Hepatocyte (in vitro differentiated cells): Measurements from ENCODE around the gene BCL2. TPM values are rescaled to one million over a fixed set of nuclear protein-coding genes. Genes with fewer than 3 reads are reported as not detected.

ENCODE experiments used
- DNase-seq: peaks from one replicate; pipeline ENCODE4 v3.0.0-alpha.2; 2016; ENCODE audit warnings: low spot score
- H2AFZ ChIP-seq: fragments of 200-600 bp; sonication (generic); 2 replicates; pipeline ENCODE4 v1.6.0; 2016; ENCODE audit warnings: antibody characterized with exemption, mild to moderate bottlenecking
- H3K27ac ChIP-seq: fragments of 200-600 bp; sonication (generic); 2 replicates; pipeline ENCODE4 v1.5.1; 2016; ENCODE audit warnings: mild to moderate bottlenecking
- H3K27me3 ChIP-seq: fragments of 200-600 bp; sonication (generic); 2 replicates; pipeline ENCODE4 v1.6.1; 2016
- H3K36me3 ChIP-seq: fragments of 200-600 bp; sonication (generic); replicated peaks from 2 replicates; pipeline ENCODE4 v1.5.1; 2016; ENCODE audit warnings: low read depth; ENCODE audit not compliant: insufficient read depth
- H3K4me1 ChIP-seq: fragments of 200-600 bp; sonication (generic); 2 replicates; pipeline ENCODE4 v1.5.1; 2016; ENCODE audit warnings: mild to moderate bottlenecking, moderate library complexity; ENCODE audit not compliant: insufficient read depth
- H3K4me2 ChIP-seq: fragments of 200-600 bp; sonication (generic); 2 replicates; pipeline ENCODE4 v1.6.0; 2016
- H3K4me3 ChIP-seq: fragments of 200-600 bp; sonication (generic); 2 replicates; pipeline ENCODE4 v1.5.1; 2016; ENCODE audit warnings: mild to moderate bottlenecking
- H3K79me2 ChIP-seq: fragments of 200-600 bp; sonication (generic); 2 replicates; pipeline ENCODE4 v1.6.0; 2017; ENCODE audit warnings: mild to moderate bottlenecking
- H3K9me2 ChIP-seq: fragments of 200-600 bp; sonication (generic); replicated peaks from 2 replicates; pipeline ENCODE4 v1.6.0; 2017; ENCODE audit warnings: mild to moderate bottlenecking; ENCODE audit not compliant: insufficient read depth
- H3K9me3 ChIP-seq: fragments of 200-600 bp; sonication (generic); 2 replicates; pipeline ENCODE4 v1.5.1; 2016; ENCODE audit warnings: low read depth, mild to moderate bottlenecking
- H4K20me1 ChIP-seq: fragments of 200-600 bp; sonication (generic); 2 replicates; pipeline ENCODE4 v1.6.0; 2016; ENCODE audit warnings: mild to moderate bottlenecking; ENCODE audit not compliant: insufficient read depth, poor library complexity, severe bottlenecking
- EZH2 ChIP-seq: fragments of 200-600 bp; sonication (generic); IDR thresholded peaks from 2 replicates; pipeline ENCODE4 v1.6.1; 2016; ENCODE audit warnings: antibody characterized with exemption, mild to moderate bottlenecking, borderline replicate concordance
- EZH2phosphoT487 ChIP-seq: fragments of 200-600 bp; sonication (generic); IDR thresholded peaks from one replicate; pipeline ENCODE4 v1.6.1; 2018; ENCODE audit warnings: antibody characterized with exemption, mild to moderate bottlenecking, low read depth, moderate library complexity; ENCODE audit not compliant: unreplicated experiment, severe bottlenecking
- WGBS: methylation state at CpG from one replicate; pipeline ENCODE4 v1.1.6; 2016; ENCODE audit warnings: low lambda C conversion rate; ENCODE audit errors: missing lambda C conversion rate; 5-methylcytosine and 5-hydroxymethylcytosine counted together
- polyA plus RNA-seq: library from polyadenylated mRNA; unstranded; fragments of >200 nt; fragmentation: Nextera tagmentation; extraction: Ambion mirVana; gene quantifications from 2 replicates; pipeline ENCODE4 v1.2.1, GENCODE V29; 2016
- total RNA-seq: library from RNA; depleted of rRNA; stranded (reverse); fragments of >200 nt; gene quantifications from 2 replicates; pipeline ENCODE4 v1.2.3, GENCODE V29; 2014
- TF ChIP-seq, protein P1 (sequence below): fragments of 200-600 bp; sonication (generic); IDR thresholded peaks from 2 replicates; pipeline ENCODE4 v1.5.1; 2016; ENCODE audit warnings: antibody characterized with exemption, mild to moderate bottlenecking; ENCODE audit not compliant: poor library complexity

BCL2 gene
- total and polyA plus RNA-seq, 2 experiments from 2014 or later: 1.0 to 11.4 TPM

DNA sequence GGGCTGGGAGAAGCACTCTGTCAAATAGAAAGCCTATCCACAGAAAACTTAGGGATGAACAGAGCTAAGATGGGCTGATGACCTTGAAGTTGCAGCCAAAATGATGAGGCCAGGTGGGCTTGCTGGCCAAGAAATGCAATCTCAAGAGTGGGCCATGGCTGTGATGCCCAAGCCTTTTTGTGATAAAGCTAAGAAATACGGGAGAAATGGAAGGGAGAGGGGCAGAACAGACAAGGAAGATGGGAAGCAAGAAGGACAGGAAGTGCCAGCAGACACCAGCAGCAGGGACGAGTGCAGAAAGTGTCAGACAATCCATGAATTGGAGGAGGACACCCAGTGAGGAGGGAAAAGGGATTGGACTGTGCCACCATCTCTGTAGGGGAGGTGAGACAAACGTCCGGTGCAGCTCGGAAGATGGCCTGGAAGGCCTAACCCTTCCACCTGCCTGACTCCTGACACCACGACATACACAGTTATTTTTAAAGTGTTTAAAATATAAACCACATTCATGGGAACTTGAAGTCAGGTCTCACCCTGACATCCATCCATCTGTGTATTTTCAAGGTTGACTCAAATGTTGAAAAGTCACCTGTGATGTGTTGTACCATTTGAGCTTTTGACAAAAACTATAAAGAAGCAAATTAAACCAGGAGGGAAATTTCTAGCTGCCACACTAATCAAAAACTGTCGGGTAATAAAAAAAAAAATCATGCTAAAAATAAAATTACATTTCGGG, 105.5 kb downstream of the BCL2 start:
- Histone ChIP-seq H3K79me2 (no peaks in the 10 kb centered on the region), H3K4me1 (no peaks in the 10 kb centered on the region), H4K20me1 (no peaks in the 10 kb centered on the region), H3K9me3 (no peaks in the 10 kb centered on the region), H2AFZ (no peak overlapping the region), H3K36me3 (no peaks in the 10 kb centered on the region), H3K4me3 (no peak overlapping the region), H3K9me2 (no peaks in the 10 kb centered on the region), H3K27me3 (no peaks in the 10 kb centered on the region), H3K4me2 (no peak overlapping the region), H3K27ac (no peak overlapping the region)
- TF ChIP-seq, protein P1, sequence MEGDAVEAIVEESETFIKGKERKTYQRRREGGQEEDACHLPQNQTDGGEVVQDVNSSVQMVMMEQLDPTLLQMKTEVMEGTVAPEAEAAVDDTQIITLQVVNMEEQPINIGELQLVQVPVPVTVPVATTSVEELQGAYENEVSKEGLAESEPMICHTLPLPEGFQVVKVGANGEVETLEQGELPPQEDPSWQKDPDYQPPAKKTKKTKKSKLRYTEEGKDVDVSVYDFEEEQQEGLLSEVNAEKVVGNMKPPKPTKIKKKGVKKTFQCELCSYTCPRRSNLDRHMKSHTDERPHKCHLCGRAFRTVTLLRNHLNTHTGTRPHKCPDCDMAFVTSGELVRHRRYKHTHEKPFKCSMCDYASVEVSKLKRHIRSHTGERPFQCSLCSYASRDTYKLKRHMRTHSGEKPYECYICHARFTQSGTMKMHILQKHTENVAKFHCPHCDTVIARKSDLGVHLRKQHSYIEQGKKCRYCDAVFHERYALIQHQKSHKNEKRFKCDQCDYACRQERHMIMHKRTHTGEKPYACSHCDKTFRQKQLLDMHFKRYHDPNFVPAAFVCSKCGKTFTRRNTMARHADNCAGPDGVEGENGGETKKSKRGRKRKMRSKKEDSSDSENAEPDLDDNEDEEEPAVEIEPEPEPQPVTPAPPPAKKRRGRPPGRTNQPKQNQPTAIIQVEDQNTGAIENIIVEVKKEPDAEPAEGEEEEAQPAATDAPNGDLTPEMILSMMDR: no peak
- TF ChIP-seq EZH2: no peak
- DNase-seq: no peak
- 96% methylated on average over 8 of the region's 8 CpGs for WGBS

DNA sequence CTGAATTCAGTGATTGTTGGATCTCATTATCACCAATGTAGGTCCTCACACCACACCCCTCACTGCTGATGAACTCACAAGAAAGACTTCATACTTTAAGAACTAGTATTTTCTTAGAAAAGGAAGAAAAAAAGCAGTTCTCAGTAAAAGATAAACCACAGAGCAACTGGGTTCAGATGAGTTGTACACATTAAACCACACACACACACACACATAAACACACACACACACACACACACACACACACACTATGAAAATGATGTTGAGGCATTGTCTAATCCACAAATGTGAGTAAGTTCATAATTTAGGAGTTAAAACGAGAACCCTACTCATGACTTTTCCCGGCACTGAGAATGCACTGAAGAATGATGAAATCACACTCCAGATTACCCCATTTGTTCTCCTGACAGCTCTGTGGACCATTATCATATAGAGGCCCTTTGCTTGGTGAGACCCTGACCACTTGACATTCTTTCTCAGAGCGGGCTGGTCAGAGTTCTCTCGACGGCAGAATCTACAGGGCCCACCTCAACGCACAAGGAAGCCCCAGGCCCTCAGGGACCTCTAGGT, 106.2 kb downstream of the BCL2 start:
- no peak overlapping the region for H2AFZ ChIP-seq
- H3K79me2 ChIP-seq: no peaks in the 10 kb centered on the region
- H3K27ac ChIP-seq: no peak overlapping the region
- no peaks in the 10 kb centered on the region for H3K27me3 ChIP-seq
- no peaks in the 10 kb centered on the region for H3K9me2 ChIP-seq
- 80% methylated on average over 6 of the region's 6 CpGs for WGBS
- H3K4me1 ChIP-seq: no peaks in the 10 kb centered on the region
- H3K36me3 ChIP-seq: no peaks in the 10 kb centered on the region
- H4K20me1 ChIP-seq: no peaks in the 10 kb centered on the region
- H3K9me3 ChIP-seq: no peaks in the 10 kb centered on the region
- no peak for DNase-seq
- no peak overlapping the region for H3K4me3 ChIP-seq
- TF ChIP-seq, protein P1: no peak
- TF ChIP-seq EZH2phosphoT487 (no peak), EZH2 (no peak)
- no peak overlapping the region for H3K4me2 ChIP-seq

DNA sequence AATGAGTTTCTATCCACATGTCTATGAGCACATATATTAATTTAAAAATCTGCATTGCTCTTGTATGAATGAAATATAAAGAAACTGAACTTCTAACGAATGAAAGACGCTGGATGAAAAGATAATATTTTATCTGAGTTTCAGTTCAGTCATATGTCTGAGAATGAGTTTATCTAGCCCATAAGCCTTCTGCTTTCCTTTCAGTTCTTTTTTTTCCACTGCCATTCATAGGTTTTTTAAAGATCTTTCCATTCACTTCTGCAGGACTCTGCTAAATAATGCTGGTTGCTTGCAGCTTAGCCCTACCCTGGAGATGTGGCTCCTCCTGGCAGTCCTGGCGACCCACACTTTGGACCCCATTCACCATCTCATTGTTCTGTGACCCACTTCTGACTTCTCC, 109.0 kb downstream of the BCL2 start:
- Histone ChIP-seq H3K27me3 (no peaks in the 10 kb centered on the region), H3K36me3 (no peaks in the 10 kb centered on the region), H3K9me3 (no peaks in the 10 kb centered on the region), H3K27ac (no peak overlapping the region), H2AFZ (no peak overlapping the region), H4K20me1 (no peaks in the 10 kb centered on the region), H3K79me2 (no peaks in the 10 kb centered on the region), H3K4me1 (no peaks in the 10 kb centered on the region), H3K9me2 (no peaks in the 10 kb centered on the region), H3K4me3 (no peak overlapping the region), H3K4me2 (no peak overlapping the region)
- no peak for TF ChIP-seq EZH2phosphoT487
- 96% methylated on average over 3 of the region's 3 CpGs for WGBS
- no peak for DNase-seq

DNA sequence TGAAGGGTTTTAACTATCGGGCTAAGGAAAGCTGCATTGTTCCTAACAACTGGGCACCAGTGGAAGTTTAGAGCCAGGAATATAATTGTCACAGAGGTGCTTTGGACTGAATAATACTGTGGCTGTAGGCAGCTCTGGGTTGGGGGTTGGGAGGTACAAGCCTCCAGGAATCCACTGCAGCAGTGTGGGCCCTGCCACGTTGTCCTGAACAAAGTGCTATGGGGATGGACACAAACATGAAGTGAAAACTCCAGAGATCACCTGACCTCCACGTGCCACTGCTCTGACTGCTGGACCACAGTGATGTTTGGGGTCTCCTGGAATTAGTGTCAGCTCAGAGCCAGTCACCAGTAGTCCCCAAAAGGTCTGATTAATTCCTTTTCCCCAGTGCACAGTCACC, 110.9 kb downstream of the BCL2 start:
- no peak overlapping the region for H3K4me3 ChIP-seq
- H3K27ac ChIP-seq: no peak overlapping the region
- H3K79me2 ChIP-seq: no peaks in the 10 kb centered on the region
- no peaks in the 10 kb centered on the region for H3K9me3 ChIP-seq
- H3K4me2 ChIP-seq: no peak overlapping the region
- DNase-seq: no peak
- no peaks in the 10 kb centered on the region for H3K27me3 ChIP-seq
- H3K36me3 ChIP-seq: no peaks in the 10 kb centered on the region
- no peaks in the 10 kb centered on the region for H4K20me1 ChIP-seq
- 71% methylated on average over 3 of the region's 3 CpGs for WGBS
- H3K9me2 ChIP-seq: no peaks in the 10 kb centered on the region
- TF ChIP-seq, protein P1: no peak
- TF ChIP-seq EZH2phosphoT487 (no peak), EZH2 (no peak)
- no peaks in the 10 kb centered on the region for H3K4me1 ChIP-seq
- H2AFZ ChIP-seq: no peak overlapping the region
